Measurements from ENCODE around the gene PAPOLG. TPM values are rescaled to one million over a fixed set of nuclear protein-coding genes. Genes with fewer than 3 reads are reported as not detected.
"Not testable (repeated sequence)": the region's sequence is repeated elsewhere in the genome, so short reads cannot be mapped to it uniquely, and the experiment has no call there.

PAPOLG gene
- total RNA-seq, 2 experiments from 2014 or later, result 14.4 to 15.7 TPM

- H3K4me3 Mint-ChIP-seq; H3K27me3 Mint-ChIP-seq; H3K27ac Mint-ChIP-seq; CTCF ChIA-PET; H3K36me3 Mint-ChIP-seq; intact Hi-C loops (cut with micrococcal nuclease); DNase-seq; H3K9me3 Mint-ChIP-seq; POLR2A ChIA-PET: not testable (repeated sequence)
- H3K4me1 Mint-ChIP-seq (ENCODE audit: low read depth), result peaks cover 13% of the 10 kb centered on the region
These were observed 70.8 kb downstream of the PAPOLG start for GRCh38 chr2:60826860-60827259.

- Mint-ChIP-seq H3K36me3 (no peaks in the 10 kb centered on the region), H3K27me3 (peaks cover 3% of the 10 kb centered on the region), H3K4me1 (ENCODE audit: low read depth) (peaks cover 14% of the 10 kb centered on the region), H3K4me3 (no peak overlapping the region), H3K27ac (no peak overlapping the region), H3K9me3 (no peaks in the 10 kb centered on the region)
- DNase-seq, result no peak
- CTCF ChIA-PET, result no interaction called here
- POLR2A ChIA-PET, result no interaction called here
- intact Hi-C loops (cut with micrococcal nuclease), result no loop called here
These were observed 71.3 kb downstream of the PAPOLG start for GRCh38 chr2:60827369-60827768.

GRCh38 chr2:60830991-60831390, 74.9 kb downstream of the PAPOLG start:
- Mint-ChIP-seq H3K4me3 (no peak overlapping the region), H3K27me3 (peaks cover 4% of the 10 kb centered on the region), H3K4me1 (ENCODE audit: low read depth) (peaks cover 32% of the 10 kb centered on the region), H3K27ac (no peak overlapping the region), H3K9me3 (no peaks in the 10 kb centered on the region), H3K36me3 (no peaks in the 10 kb centered on the region)
- no peak for DNase-seq
- ChIA-PET POLR2A (no interaction called here), CTCF (no interaction called here)
- intact Hi-C loops (cut with micrococcal nuclease), result no loop called here

GRCh38 chr2:60831921-60832320, 75.9 kb downstream of the PAPOLG start:
- Mint-ChIP-seq H3K27ac (no peak overlapping the region), H3K4me3 (no peak overlapping the region), H3K36me3 (no peaks in the 10 kb centered on the region), H3K4me1 (ENCODE audit: low read depth) (peaks cover 26% of the 10 kb centered on the region), H3K9me3 (no peaks in the 10 kb centered on the region), H3K27me3 (peaks cover 4% of the 10 kb centered on the region)
- intact Hi-C loops (cut with micrococcal nuclease), result loop anchor here (1.0 kb wide), 1 partner anchor 40 kb away; no protein-coding TSS in a partner anchor
- CTCF ChIA-PET, result interaction anchor here (1.4 to 1.6 kb wide), 2 partner anchors 27 to 168 kb away, joined by 3 to 5 read pairs; no protein-coding TSS in a partner anchor
- DNase-seq, result no peak
- POLR2A ChIA-PET, result interaction anchor here (0.7 to 1.8 kb wide), 2 partner anchors 49 to 51 kb away, joined by 3 to 5 read pairs; partner anchors contain the start of gene REL

GRCh38 chr2:60832621-60833020, 76.6 kb downstream of the PAPOLG start:
- intact Hi-C loops (cut with micrococcal nuclease), result loop anchor here (1.0 kb wide), 1 partner anchor 40 kb away; no protein-coding TSS in a partner anchor
- ChIA-PET CTCF (interaction anchor here (1.0 to 1.6 kb wide), 4 partner anchors 15 to 167 kb away, joined by 3 to 5 read pairs (median 3); no protein-coding TSS in a partner anchor), POLR2A (interaction anchor here (0.7 to 1.8 kb wide), 3 partner anchors 13 to 50 kb away, joined by 3 to 7 read pairs (median 5); partner anchors contain the start of gene REL)
- Mint-ChIP-seq H3K27ac (peak overlapping the region; percentile 53), H3K4me3 (no peak overlapping the region), H3K36me3 (no peaks in the 10 kb centered on the region), H3K4me1 (ENCODE audit: low read depth) (peaks cover 23% of the 10 kb centered on the region), H3K27me3 (peaks cover 4% of the 10 kb centered on the region), H3K9me3 (no peaks in the 10 kb centered on the region)
- no peak for DNase-seq

- Mint-ChIP-seq H3K36me3 (no peaks in the 10 kb centered on the region), H3K4me1 (ENCODE audit: low read depth) (peaks cover 23% of the 10 kb centered on the region), H3K9me3 (no peaks in the 10 kb centered on the region), H3K27me3 (peaks cover 4% of the 10 kb centered on the region), H3K4me3 (no peak overlapping the region), H3K27ac (peak overlapping the region; percentile 3)
- DNase-seq, result no peak
- CTCF ChIA-PET, result no interaction called here
- intact Hi-C loops (cut with micrococcal nuclease), result no loop called here
- POLR2A ChIA-PET, result interaction anchor here (0.6 kb wide), 1 partner anchor 39 kb away, joined by 7 read pairs; no protein-coding TSS in a partner anchor
These were observed 78.2 kb downstream of the PAPOLG start for GRCh38 chr2:60834270-60834717.

GRCh38 chr2:60836491-60836890, 80.4 kb downstream of the PAPOLG start:
- Mint-ChIP-seq H3K27me3 (peaks cover 2% of the 10 kb centered on the region), H3K9me3 (no peaks in the 10 kb centered on the region), H3K36me3 (no peaks in the 10 kb centered on the region), H3K4me3 (no peak overlapping the region), H3K27ac (no peak overlapping the region), H3K4me1 (ENCODE audit: low read depth) (peaks cover 31% of the 10 kb centered on the region)
- ChIA-PET POLR2A (no interaction called here), CTCF (no interaction called here)
- intact Hi-C loops (cut with micrococcal nuclease), result no loop called here
- DNase-seq, result no peak

- H3K27me3 Mint-ChIP-seq, result peaks cover 2% of the 10 kb centered on the region
- DNase-seq, result no peak
- intact Hi-C loops (cut with micrococcal nuclease), result no loop called here
- ChIA-PET CTCF (no interaction called here), POLR2A (no interaction called here)
- no peaks in the 10 kb centered on the region for H3K9me3 Mint-ChIP-seq
- no peak overlapping the region for H3K27ac Mint-ChIP-seq
- H3K4me3 Mint-ChIP-seq, result no peak overlapping the region
- H3K36me3 Mint-ChIP-seq, result no peaks in the 10 kb centered on the region
- peaks cover 31% of the 10 kb centered on the region for H3K4me1 Mint-ChIP-seq (ENCODE audit: low read depth)
These were observed 81.1 kb downstream of the PAPOLG start for GRCh38 chr2:60837123-60837522.

GRCh38 chr2:60838481-60838880, 82.4 kb downstream of the PAPOLG start:
- intact Hi-C loops (cut with micrococcal nuclease), result no loop called here

GRCh38 chr2:60839126-60839813, 83.2 kb downstream of the PAPOLG start:
- H3K9me3 Mint-ChIP-seq, result no peaks in the 10 kb centered on the region
- H3K36me3 Mint-ChIP-seq, result no peaks in the 10 kb centered on the region
- H3K27ac Mint-ChIP-seq, result no peak overlapping the region
- intact Hi-C loops (cut with micrococcal nuclease), result no loop called here
- no peaks in the 10 kb centered on the region for H3K27me3 Mint-ChIP-seq
- DNase-seq, result no peak
- ChIA-PET CTCF (interaction anchor here (0.9 kb wide), 1 partner anchor 34 kb away, joined by 3 read pairs; no protein-coding TSS in a partner anchor), POLR2A (interaction anchor here (0.8 kb wide), 1 partner anchor 43 kb away, joined by 3 read pairs; the partner anchor contains the start of gene REL)
- H3K4me1 Mint-ChIP-seq (ENCODE audit: low read depth), result peaks cover 23% of the 10 kb centered on the region
- H3K4me3 Mint-ChIP-seq, result no peak overlapping the region

More at GRCh38 chr2:60838481-60838880, 82.4 kb downstream of the PAPOLG start:
- ChIA-PET POLR2A (no interaction called here), CTCF (no interaction called here)
- Mint-ChIP-seq H3K4me1 (ENCODE audit: low read depth) (peaks cover 20% of the 10 kb centered on the region), H3K9me3 (no peaks in the 10 kb centered on the region), H3K4me3 (no peak overlapping the region), H3K36me3 (no peaks in the 10 kb centered on the region), H3K27ac (no peak overlapping the region), H3K27me3 (no peaks in the 10 kb centered on the region)
- no peak for DNase-seq

- H3K9me3 Mint-ChIP-seq, result no peaks in the 10 kb centered on the region
- no peaks in the 10 kb centered on the region for H3K27me3 Mint-ChIP-seq
- no peak overlapping the region for H3K27ac Mint-ChIP-seq
- intact Hi-C loops (cut with micrococcal nuclease), result no loop called here
- ChIA-PET CTCF (no interaction called here), POLR2A (no interaction called here)
- H3K36me3 Mint-ChIP-seq, result no peaks in the 10 kb centered on the region
- no peak overlapping the region for H3K4me3 Mint-ChIP-seq
- no peak for DNase-seq
- H3K4me1 Mint-ChIP-seq (ENCODE audit: low read depth), result peaks cover 20% of the 10 kb centered on the region
These were observed 84.8 kb downstream of the PAPOLG start for GRCh38 chr2:60840880-60841279.

GRCh38 chr2:60843006-60843405, 86.9 kb downstream of the PAPOLG start:
- CTCF ChIA-PET, result no interaction called here
- peaks cover 20% of the 10 kb centered on the region for H3K4me1 Mint-ChIP-seq (ENCODE audit: low read depth)
- no peaks in the 10 kb centered on the region for H3K27me3 Mint-ChIP-seq
- intact Hi-C loops (cut with micrococcal nuclease), result no loop called here
- DNase-seq, result no peak
- no peak overlapping the region for H3K27ac Mint-ChIP-seq
- POLR2A ChIA-PET, result no interaction called here
- H3K36me3 Mint-ChIP-seq, result no peaks in the 10 kb centered on the region
- no peaks in the 10 kb centered on the region for H3K9me3 Mint-ChIP-seq
- H3K4me3 Mint-ChIP-seq, result no peak overlapping the region

- peak; percentile 25 for DNase-seq
- CTCF ChIA-PET, result no interaction called here
- POLR2A ChIA-PET, result no interaction called here
- Mint-ChIP-seq H3K27ac (peak overlapping the region; percentile 5), H3K36me3 (no peaks in the 10 kb centered on the region), H3K4me1 (ENCODE audit: low read depth) (peaks cover 20% of the 10 kb centered on the region), H3K27me3 (no peaks in the 10 kb centered on the region), H3K4me3 (no peak overlapping the region), H3K9me3 (no peaks in the 10 kb centered on the region)
- intact Hi-C loops (cut with micrococcal nuclease), result no loop called here
These were observed 88.0 kb downstream of the PAPOLG start for GRCh38 chr2:60844105-60844504.
